IPS-15b (cell line): ENCODE results near the gene CPSF4L.

ENCODE experiments used
- H3K27me3 ChIP-seq: one replicate; pipeline ENCODE4 v1.6.1; 2013; ENCODE audit warnings: low read length; ENCODE audit not compliant: control insufficient read depth, insufficient read depth
- H3K36me3 ChIP-seq: one replicate; pipeline ENCODE4 v1.6.1; 2013; ENCODE audit warnings: low read length; ENCODE audit not compliant: control insufficient read depth, insufficient read depth
- H3K4me1 ChIP-seq: one replicate; pipeline ENCODE4 v1.6.1; 2013; ENCODE audit warnings: mild to moderate bottlenecking, low read length; ENCODE audit not compliant: control insufficient read depth, insufficient read depth
- H3K4me3 ChIP-seq: one replicate; pipeline ENCODE4 v1.5.1; 2013; ENCODE audit warnings: low read depth, low read length
- H3K9ac ChIP-seq: one replicate; pipeline ENCODE4 v1.6.1; 2013; ENCODE audit warnings: low read depth, mild to moderate bottlenecking, low read length
- H3K9me3 ChIP-seq: one replicate; pipeline ENCODE4 v1.6.1; 2013; ENCODE audit warnings: mild to moderate bottlenecking, low read length; ENCODE audit not compliant: control insufficient read depth, insufficient read depth

Gene CPSF4L

DNA sequence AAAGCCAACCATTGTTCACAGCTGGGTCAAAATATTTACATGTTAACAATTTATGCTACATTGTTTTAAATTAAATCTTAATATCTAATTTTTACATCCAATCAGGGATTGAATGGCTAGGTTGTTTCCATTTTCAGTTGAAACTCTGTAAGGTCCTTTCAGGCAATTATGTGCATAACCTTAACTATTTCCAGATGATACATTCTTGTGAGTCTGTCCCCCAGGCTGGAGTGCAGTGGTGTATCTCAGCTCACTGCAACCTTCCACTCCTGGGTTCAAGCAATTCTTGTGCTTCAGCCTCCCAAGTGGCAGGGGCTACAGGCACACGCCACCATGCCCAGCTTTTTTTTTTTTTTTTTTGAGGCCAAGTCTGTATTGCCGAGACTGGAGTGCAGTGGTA is 39.7 kb upstream of the CPSF4L start:
- Histone ChIP-seq H3K4me3 (no peak overlapping the region), H3K4me1 (peaks cover 10% of the 10 kb centered on the region), H3K27me3 (no peaks in the 10 kb centered on the region), H3K36me3 (no peaks in the 10 kb centered on the region), H3K9me3 (no peaks in the 10 kb centered on the region), H3K9ac (no peak overlapping the region)

DNA sequence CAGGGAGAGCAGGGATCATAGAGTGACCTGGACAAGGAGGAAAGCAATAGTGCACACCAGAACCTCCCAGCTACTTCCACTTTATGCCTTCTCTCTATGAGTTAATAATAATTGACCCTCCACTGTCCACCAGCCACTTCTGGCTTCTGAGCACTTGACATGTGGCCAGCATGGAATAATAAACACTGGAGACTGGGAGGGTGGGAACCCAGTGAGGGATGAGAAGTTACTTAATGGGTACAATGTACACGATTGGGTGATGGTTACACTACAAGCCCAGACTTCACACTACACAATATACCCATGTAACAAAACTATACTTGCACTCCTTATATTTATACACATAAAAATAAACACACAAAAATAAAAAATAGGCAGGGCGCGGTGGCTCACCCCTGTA is 38.7 kb upstream of the CPSF4L start:
- H3K27me3 ChIP-seq, result no peaks in the 10 kb centered on the region
- H3K4me3 ChIP-seq, result no peak overlapping the region
- no peaks in the 10 kb centered on the region for H3K9me3 ChIP-seq
- no peaks in the 10 kb centered on the region for H3K36me3 ChIP-seq
- no peak overlapping the region for H3K9ac ChIP-seq
- peaks cover 8% of the 10 kb centered on the region for H3K4me1 ChIP-seq

DNA sequence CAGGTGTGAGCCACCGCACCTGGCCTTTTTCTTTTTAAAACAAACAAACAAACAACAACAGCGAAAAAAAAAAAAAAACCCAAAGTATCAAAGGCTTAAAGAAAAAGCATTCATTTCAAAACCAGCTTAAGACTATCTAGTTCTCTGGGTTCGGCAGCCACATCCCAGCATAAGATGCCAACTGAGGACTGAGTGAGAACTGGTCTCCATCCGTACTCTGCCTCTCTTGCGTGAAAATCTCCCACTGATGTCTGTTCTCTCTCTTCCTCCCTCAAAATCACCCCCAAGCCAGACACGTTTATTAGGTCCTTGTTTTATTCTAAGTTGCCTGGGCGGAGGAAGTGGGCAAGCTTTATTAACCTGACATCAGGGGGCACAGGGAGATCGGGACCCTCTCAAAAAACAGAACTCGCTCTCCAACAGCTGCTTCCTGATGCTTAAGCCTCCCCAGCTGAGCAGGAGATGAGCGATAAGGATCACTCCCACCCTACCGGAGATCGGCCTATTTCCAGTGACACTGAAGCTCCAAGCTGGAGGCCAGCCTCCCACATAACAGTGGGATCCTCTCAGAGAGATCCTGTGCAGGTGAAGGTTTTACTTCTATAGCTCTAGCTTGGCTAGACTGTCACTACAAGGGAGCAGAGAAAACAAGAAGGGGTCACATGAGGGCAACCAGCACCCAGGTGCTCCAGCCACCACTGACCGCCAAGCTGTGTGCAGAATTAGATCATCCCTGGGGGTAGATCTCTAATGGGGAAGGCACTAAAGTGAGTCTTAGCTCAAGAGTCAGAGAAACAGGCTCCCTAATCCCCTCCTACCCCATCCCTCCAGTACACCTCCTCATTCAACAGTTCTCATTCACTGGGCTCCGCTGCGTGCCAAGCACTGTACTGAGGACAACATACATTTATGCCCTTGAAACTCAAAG is 36.5 kb upstream of the CPSF4L start:
- Histone ChIP-seq H3K36me3 (no peaks in the 10 kb centered on the region), H3K9ac (no peak overlapping the region), H3K4me3 (no peak overlapping the region), H3K27me3 (no peaks in the 10 kb centered on the region), H3K9me3 (no peaks in the 10 kb centered on the region), H3K4me1 (no peaks in the 10 kb centered on the region)

DNA sequence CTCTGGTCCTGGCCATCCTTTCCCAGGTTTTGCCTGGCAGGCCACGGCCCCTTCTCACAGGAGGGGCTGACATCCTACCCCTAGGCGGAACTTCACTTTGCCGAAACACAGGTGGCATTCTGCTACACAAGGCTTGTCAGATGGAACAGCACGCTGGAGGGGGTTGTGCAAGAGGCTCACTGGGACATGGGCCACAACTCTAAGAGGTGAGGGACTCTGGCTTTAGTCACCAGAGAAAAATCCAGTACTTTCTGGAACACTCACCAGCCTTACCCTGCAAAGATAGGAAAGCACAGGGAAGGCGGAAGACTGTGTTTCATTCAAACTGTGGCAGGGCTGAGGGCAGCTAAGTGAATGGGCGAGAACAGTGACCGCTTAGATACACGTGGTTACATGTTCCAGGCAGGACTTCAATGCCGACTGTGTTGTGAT is 31.8 kb upstream of the CPSF4L start:
- H3K9me3 ChIP-seq, result no peaks in the 10 kb centered on the region
- no peak overlapping the region for H3K4me3 ChIP-seq
- H3K4me1 ChIP-seq, result no peaks in the 10 kb centered on the region
- H3K36me3 ChIP-seq, result no peaks in the 10 kb centered on the region
- H3K9ac ChIP-seq, result no peak overlapping the region
- no peaks in the 10 kb centered on the region for H3K27me3 ChIP-seq

DNA sequence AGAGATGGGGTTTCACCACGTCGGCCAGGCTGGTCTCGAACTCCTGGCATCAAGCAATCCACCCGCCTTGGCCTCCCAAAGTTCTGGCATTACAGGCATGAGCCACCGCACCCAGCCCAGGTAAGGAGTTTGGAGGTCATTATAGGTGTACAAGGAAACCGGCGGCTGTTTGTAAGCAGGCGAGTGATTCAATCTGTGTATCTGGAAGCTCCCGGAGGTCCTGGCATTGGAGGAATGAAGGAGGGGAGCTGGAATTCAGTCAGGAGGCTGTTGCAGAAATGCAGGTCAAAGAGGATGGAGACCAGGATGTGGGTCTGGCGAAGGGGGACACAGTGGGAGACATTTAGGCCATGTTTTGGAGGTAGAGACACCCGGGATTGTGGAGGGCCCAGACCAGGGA is 31.4 kb upstream of the CPSF4L start:
- Histone ChIP-seq H3K4me1 (no peaks in the 10 kb centered on the region), H3K4me3 (no peak overlapping the region), H3K36me3 (no peaks in the 10 kb centered on the region), H3K9ac (no peak overlapping the region), H3K27me3 (no peaks in the 10 kb centered on the region), H3K9me3 (no peaks in the 10 kb centered on the region)

DNA sequence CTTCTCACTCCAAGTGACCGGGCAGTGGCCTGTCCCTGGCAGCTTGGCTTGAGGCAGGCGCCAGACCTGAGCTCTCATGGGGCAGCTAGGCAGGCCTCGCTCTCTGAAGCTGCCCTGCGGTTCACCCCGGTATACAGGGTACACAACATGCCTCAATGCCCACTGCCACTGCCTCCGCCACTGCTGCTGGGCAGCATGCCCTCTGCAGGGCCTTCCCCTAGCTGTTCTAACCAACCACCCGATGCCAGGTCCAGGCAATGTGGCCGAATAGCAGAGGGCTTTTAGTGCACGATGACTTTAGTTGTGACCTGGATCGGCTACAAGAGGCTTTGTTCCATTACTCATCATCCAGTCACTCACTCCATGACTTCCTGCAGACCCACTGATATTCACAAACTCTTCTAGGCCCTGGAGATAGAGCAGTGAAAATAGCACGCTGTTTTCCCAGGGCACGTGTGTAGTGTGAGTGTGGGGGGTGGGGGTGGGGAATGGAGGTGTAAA is 30.4 kb upstream of the CPSF4L start:
- no peak overlapping the region for H3K4me3 ChIP-seq
- no peaks in the 10 kb centered on the region for H3K27me3 ChIP-seq
- no peaks in the 10 kb centered on the region for H3K4me1 ChIP-seq
- no peaks in the 10 kb centered on the region for H3K9me3 ChIP-seq
- H3K36me3 ChIP-seq, result no peaks in the 10 kb centered on the region
- H3K9ac ChIP-seq, result no peak overlapping the region

DNA sequence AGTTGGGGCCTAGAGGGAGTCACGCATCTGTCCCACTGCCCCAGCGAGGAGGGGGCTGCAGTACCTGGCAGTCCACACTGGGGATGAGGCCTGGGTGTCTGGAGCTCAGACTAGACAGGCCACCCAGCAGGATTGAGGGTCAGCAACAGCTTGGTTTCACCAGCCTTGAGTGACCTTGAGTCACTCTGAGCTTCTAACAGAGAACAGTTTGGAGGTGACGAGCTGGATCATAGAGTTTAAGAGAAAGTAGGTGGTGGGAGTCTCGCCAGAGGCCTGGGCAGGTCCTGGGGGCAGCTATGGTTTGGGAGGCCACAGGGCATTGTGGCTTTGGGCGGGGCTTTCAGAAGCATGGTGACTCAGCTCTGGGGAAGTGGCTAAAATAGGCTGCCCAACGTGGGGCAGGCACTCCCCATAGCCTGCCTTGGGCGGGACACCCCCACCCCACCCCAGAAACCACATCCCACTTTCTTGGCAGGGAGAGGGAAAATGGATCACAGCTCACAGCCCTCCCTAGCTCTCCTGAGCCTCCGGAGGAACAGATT is 29.7 kb upstream of the CPSF4L start:
- H3K27me3 ChIP-seq, result no peaks in the 10 kb centered on the region
- no peak overlapping the region for H3K9ac ChIP-seq
- peaks cover 4% of the 10 kb centered on the region for H3K4me1 ChIP-seq
- H3K4me3 ChIP-seq, result no peak overlapping the region
- no peaks in the 10 kb centered on the region for H3K9me3 ChIP-seq
- no peaks in the 10 kb centered on the region for H3K36me3 ChIP-seq

DNA sequence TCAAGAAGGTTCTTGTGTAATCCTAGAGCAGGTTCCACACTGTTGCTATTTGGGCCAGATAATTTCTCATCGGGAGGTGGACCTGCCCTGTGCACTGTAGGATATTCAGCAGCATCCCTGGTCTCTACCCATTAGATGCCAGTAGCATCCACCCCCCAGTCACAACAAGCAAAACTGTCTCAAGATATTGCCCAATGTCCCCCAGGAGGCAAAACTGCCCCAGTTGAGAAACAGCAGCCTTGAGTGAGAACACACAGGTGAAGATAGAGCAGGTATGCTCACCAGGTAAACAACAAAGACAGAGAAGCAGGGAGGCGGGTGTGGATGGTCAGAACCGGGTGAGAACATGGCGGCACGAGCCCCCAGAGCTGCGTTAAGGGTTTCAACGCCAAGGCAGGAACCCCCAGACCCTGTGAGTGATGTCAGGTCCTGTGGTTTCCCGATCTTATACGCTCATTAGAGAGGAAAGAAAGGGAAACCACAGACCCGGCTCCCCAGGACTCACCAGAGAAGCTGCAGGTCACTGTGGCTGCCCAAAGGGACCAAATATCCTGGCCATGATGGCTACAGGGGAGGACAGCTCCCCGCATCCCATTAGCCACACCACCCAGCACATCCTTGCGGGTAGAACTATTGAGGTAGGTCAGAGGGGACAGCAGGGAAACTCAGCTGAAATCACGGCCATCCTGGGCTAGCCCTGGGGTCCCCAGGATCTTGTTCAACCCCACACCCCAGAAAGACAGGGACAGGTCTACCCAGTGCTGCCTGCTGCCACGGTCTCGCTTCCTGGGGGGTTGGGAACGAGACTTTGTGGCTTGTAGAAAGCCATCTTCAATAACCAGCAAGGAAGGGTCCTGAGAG is 28.9 kb upstream of the CPSF4L start:
- no peak overlapping the region for H3K4me3 ChIP-seq
- H3K9ac ChIP-seq, result no peak overlapping the region
- H3K27me3 ChIP-seq, result no peaks in the 10 kb centered on the region
- H3K9me3 ChIP-seq, result no peaks in the 10 kb centered on the region
- peaks cover 7% of the 10 kb centered on the region for H3K36me3 ChIP-seq
- H3K4me1 ChIP-seq, result peaks cover 4% of the 10 kb centered on the region

DNA sequence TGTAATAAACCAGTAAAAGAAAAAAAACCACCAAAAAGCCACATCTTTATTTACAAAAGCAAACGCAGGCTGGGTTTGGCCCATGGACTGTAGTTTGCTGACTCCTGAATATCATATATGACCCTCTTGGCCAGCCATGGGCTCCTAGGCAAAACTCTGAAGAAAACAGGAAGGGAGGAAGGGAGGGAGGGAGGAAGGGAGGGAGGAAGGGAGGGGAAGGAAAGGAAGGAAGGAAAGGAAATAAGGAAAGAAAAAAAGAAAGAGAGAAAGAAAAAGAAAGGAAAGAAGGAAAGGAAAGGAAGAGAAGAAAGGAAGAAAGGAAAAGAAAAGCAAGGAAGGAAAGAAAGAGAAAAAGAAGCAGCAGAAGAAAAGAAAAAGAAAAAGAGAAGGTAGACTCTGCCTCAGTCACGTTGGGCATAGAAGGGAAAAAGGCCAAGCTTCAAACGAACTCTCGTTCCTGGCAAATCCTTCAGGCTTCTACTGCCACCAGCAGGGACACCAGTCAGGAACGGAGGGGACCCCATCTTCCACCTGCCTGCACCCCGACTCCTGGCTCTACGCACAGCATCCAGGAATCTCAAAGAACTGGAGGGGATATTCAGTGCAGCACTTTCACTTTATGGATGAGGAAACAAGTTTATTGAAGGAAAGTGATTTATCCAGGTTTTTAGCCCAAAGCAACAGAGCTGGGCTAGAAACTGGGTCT is 28.0 kb upstream of the CPSF4L start:
- no peaks in the 10 kb centered on the region for H3K27me3 ChIP-seq
- peaks cover 14% of the 10 kb centered on the region for H3K36me3 ChIP-seq
- H3K4me1 ChIP-seq, result peaks cover 4% of the 10 kb centered on the region
- H3K4me3 ChIP-seq, result no peak overlapping the region
- H3K9me3 ChIP-seq, result no peaks in the 10 kb centered on the region
- no peak overlapping the region for H3K9ac ChIP-seq

DNA sequence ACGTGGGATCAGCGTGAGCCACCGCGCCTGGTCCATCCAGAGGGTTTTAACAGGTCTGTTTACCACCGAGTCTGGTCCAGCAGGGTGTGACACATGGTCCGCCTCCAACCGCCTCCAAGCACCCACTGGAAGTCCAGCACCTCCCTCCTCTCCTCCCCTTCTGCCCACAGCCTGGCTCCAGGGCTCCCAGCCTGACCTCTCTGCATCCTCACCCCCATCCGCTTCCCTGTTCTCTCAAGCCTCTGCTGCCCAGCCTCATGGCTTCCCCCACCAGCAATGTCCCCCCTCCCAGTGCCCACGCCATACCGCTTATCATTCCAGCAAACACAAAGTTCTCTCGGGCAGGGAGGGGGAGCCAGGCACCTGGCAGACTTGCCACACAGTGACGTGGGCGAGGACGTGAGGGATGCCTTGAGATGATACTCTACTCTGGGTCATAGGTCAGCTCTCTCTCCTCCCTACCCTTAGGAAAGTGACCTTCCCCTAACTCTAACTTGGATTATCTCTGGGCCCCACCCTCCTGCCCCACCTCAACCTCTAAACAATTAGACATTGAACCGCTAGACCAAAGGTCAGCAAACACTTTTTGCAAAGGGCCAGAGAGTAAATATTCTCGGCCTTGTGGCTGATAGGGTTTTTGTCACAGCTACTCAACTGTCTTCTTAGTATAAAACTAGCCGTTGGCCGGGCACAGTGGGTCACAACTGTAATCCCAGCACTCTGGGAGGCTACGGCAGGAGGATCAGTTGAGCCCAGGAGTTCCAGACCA is 27.0 kb upstream of the CPSF4L start:
- Histone ChIP-seq H3K4me1 (peaks cover 6% of the 10 kb centered on the region), H3K27me3 (no peaks in the 10 kb centered on the region), H3K4me3 (no peak overlapping the region), H3K9me3 (no peaks in the 10 kb centered on the region), H3K9ac (no peak overlapping the region), H3K36me3 (peaks cover 14% of the 10 kb centered on the region)
